ENCODE measurements around the gene KRT25. TPM values are rescaled to one million over a fixed set of nuclear protein-coding genes. Genes with fewer than 3 reads are reported as not detected.

Gene KRT25
- total and polyA plus RNA-seq, 2 of the 8 experiments (the other 6 are each of a cell fraction or from before 2014, with no cell fraction given) = not detected

DNA sequence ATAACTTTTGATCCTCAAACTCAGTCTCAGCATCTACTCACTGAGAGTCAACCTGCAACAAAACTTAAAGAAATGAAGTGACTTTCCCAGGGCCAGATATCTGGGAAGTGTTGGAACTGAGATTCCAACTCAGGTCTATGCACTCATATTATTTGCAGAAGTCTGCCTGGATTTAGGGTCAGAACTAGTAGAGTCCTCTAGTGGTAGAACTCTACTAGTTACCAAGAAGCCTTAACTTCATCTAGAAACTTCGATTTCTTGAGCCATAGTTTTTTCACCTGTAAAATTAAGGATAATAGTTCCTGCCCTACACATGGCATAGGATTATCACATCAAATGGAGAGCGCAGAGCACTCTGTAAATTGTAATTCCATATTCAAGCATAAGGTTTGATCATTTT, 28.2 kb downstream of the KRT25 start:
- H3K4me3 ChIP-seq (ENCODE audit: extremely low read depth in 1 of 4, insufficient read depth in 2 of 4, low read depth in 3 of 4, low read length in 4 of 4) = no peak overlapping the region
- H4K5ac ChIP-seq (ENCODE audit: insufficient read length, low read depth, low read length) = no peak overlapping the region
- no peak overlapping the region for H2AK5ac ChIP-seq (ENCODE audit: low read depth, low read length)
- no peaks in the 10 kb centered on the region for H3K36me3 ChIP-seq (ENCODE audit: control insufficient read depth in 2 of 4, insufficient read depth in 4 of 4, low read length in 3 of 4)
- no peak overlapping the region for H4K91ac ChIP-seq (replicated peaks; ENCODE audit: insufficient read length, low read length)
- no peaks in the 10 kb centered on the region for H3K27me3 ChIP-seq (replicated peaks in 1 of 4; ENCODE audit: control insufficient read depth in 3 of 4, extremely low read depth in 1 of 4, insufficient read depth in 3 of 4, low read length in 3 of 4)
- H3K4ac ChIP-seq (replicated peaks; ENCODE audit: insufficient read length, low read depth, low read length) = no peak overlapping the region
- no peak overlapping the region for H2BK12ac ChIP-seq (ENCODE audit: low read depth, low read length)
- no peak overlapping the region for H3K56ac ChIP-seq (replicated peaks; ENCODE audit: insufficient read length, low read depth, low read length)
- no peak overlapping the region for H2AFZ ChIP-seq (ENCODE audit: low read length)
- 72% methylated on average over 2 of the region's 2 CpGs; no CpG with 5 or more reads in 1 of the 2 experiments for WGBS, 2 experiments (ENCODE audit: extremely low coverage in 1 of 2, insufficient coverage in 1 of 2, insufficient read length in 1 of 2, insufficient replicate concordance in 2 of 2, low coverage in 1 of 2, low lambda C conversion rate in 2 of 2, missing lambda C conversion rate in 1 of 2)
- no peak overlapping the region for H3K4me2 ChIP-seq (ENCODE audit: insufficient read depth in 1 of 2, low read depth in 2 of 2, low read length in 2 of 2)
- no peak overlapping the region for H3K27ac ChIP-seq (ENCODE audit: low read depth, low read length)
- H3K79me1 ChIP-seq (ENCODE audit: low read depth, low read length) = no peaks in the 10 kb centered on the region
- no peak overlapping the region for H2BK5ac ChIP-seq (ENCODE audit: low read depth, low read length)
- H3K79me2 ChIP-seq (ENCODE audit: control insufficient read depth in 1 of 2, insufficient read depth in 2 of 2, low read length in 2 of 2) = no peaks in the 10 kb centered on the region
- ChIA-PET POLR2A (ENCODE audit: partially characterized antibody) (no interaction called here), CTCF (ENCODE audit: partially characterized antibody) (interaction anchor here (0.6 to 2.0 kb wide), 6 partner anchors 9 to 111 kb away, joined by 3 to 5 read pairs (median 4); partner anchors contain the start of gene SMARCE1)
- H3K23me2 ChIP-seq (ENCODE audit: low read depth, low read length) = no peaks in the 10 kb centered on the region
- no peaks in the 10 kb centered on the region for H4K20me1 ChIP-seq (replicated peaks in 1 of 2; ENCODE audit: control insufficient read depth in 1 of 2, insufficient read depth in 2 of 2, low read length in 2 of 2)
- no peak overlapping the region for H2BK15ac ChIP-seq (ENCODE audit: low read length)
- no peak for FAIRE-seq
- no peak overlapping the region for H2BK120ac ChIP-seq (replicated peaks; ENCODE audit: low read depth, low read length)
- no peaks in the 10 kb centered on the region for H3K9me3 ChIP-seq (ENCODE audit: insufficient read depth in 2 of 2, low read depth in 1 of 2, low read length in 1 of 2)
- no peak overlapping the region for H3K9ac ChIP-seq (replicated peaks in 1 of 4; ENCODE audit: extremely low read depth in 1 of 4, low read depth in 3 of 4, low read length in 3 of 4)
- no peak overlapping the region for H4K8ac ChIP-seq (ENCODE audit: extremely low read depth, insufficient read depth, low read length)
- no peak for DNase-seq (ENCODE audit: low read depth in 1 of 2, low spot score in 2 of 2)
- H2BK20ac ChIP-seq (ENCODE audit: low read length) = no peak overlapping the region
- no peaks in the 10 kb centered on the region for H3K4me1 ChIP-seq (replicated peaks in 1 of 4; ENCODE audit: control insufficient read depth in 3 of 4, insufficient read depth in 4 of 4, low read length in 3 of 4)
- H3K14ac ChIP-seq (ENCODE audit: insufficient read length) = no peak overlapping the region
- no peak overlapping the region for H3K18ac ChIP-seq (ENCODE audit: extremely low read depth, low read length)
- TF ChIP-seq POLR2A (IDR thresholded peaks at IDR 0.05; ENCODE audit: control extremely low read depth in 1 of 2, low read depth in 2 of 2, low read length in 2 of 2) (no peak), HDAC2 (IDR thresholded peaks at IDR 0.05; ENCODE audit: borderline replicate concordance in 1 of 2, low read depth in 2 of 2, low read length in 2 of 2) (no peak), ZNF274 (IDR thresholded peaks at IDR 0.05; ENCODE audit: borderline replicate concordance, extremely low read depth, low read length) (no peak), TBP (IDR thresholded peaks at IDR 0.05; ENCODE audit: low read depth, low read length) (no peak), SIRT6 (IDR thresholded peaks at IDR 0.05; ENCODE audit: low read length) (no peak), ASH2L (IDR thresholded peaks at IDR 0.05; ENCODE audit: low read length) (no peak), SUZ12 (IDR thresholded peaks at IDR 0.05; ENCODE audit: low read length) (no peak), EGR1 (IDR thresholded peaks at IDR 0.05; ENCODE audit: borderline replicate concordance, low read depth, low read length) (no peak), KDM1A (IDR thresholded peaks at IDR 0.05; ENCODE audit: borderline replicate concordance, low read length) (no peak), RAD21 (IDR thresholded peaks at IDR 0.05 in 1 of 2, conservative IDR thresholded peaks at IDR 0.05 in 1 of 2; ENCODE audit: low read depth in 2 of 2, low read length in 2 of 2) (peak; percentile 48 to 52), CBX5 (IDR thresholded peaks at IDR 0.05; ENCODE audit: low read depth, low read length) (no peak)
- TF ChIP-seq, protein P1, sequence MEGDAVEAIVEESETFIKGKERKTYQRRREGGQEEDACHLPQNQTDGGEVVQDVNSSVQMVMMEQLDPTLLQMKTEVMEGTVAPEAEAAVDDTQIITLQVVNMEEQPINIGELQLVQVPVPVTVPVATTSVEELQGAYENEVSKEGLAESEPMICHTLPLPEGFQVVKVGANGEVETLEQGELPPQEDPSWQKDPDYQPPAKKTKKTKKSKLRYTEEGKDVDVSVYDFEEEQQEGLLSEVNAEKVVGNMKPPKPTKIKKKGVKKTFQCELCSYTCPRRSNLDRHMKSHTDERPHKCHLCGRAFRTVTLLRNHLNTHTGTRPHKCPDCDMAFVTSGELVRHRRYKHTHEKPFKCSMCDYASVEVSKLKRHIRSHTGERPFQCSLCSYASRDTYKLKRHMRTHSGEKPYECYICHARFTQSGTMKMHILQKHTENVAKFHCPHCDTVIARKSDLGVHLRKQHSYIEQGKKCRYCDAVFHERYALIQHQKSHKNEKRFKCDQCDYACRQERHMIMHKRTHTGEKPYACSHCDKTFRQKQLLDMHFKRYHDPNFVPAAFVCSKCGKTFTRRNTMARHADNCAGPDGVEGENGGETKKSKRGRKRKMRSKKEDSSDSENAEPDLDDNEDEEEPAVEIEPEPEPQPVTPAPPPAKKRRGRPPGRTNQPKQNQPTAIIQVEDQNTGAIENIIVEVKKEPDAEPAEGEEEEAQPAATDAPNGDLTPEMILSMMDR (IDR thresholded peaks at IDR 0.05; ENCODE audit: control extremely low read depth in 1 of 3, insufficient read depth in 1 of 3, low read depth in 1 of 3, low read length in 3 of 3) = peak in 2 of 3 experiments; percentile 22 to 39; a peak in 2 of 4 replicates
- no peak overlapping the region for H3K23ac ChIP-seq (ENCODE audit: insufficient read length)
